Measurements from ENCODE around the gene CHST5. TPM values are rescaled to one million over a fixed set of nuclear protein-coding genes. Genes with fewer than 3 reads are reported as not detected.

CHST5 gene
- polyA plus RNA-seq (ENCODE audit: insufficient read depth in 1 of 5, insufficient read length in 5 of 5, low replicate concordance in 1 of 5), result 1 to 10 TPM in 1 of 5 donors, under 1 TPM in 4; 0.44 to 1.0 (median 0.67) TPM
- long read RNA-seq, donor 1, partial matches to known transcripts, result 0 of 2 reads
- long read RNA-seq, donor 1, other reads (novel, unspliced or antisense), result 0 of 2 reads
- long read RNA-seq, donor 2, result 0 reads
- long read RNA-seq, donor 3, result 0 reads
- long read RNA-seq, donor 4, result 0 reads
- long read RNA-seq, donor 5, result 0 reads
- long read RNA-seq, donor 6, partial matches to known transcripts, result 0 of 1 reads
- long read RNA-seq, donor 6, other reads (novel, unspliced or antisense), result 0 of 1 reads
- long read RNA-seq, donor 7, result 0 reads
- long read RNA-seq, donor 8, result 0 reads

- no peak for DNase-seq
Observed at GRCh38 chr16:75535901-75536300, at the start of gene CHST5. CHST5 (minus strand) TSS chr16:75536108; CDS start chr16:75530384, 5,724 bp downstream.

GRCh38 chr16:75584108-75584507, 48.2 kb upstream of the CHST5 start:
- no peak for DNase-seq

- no peak for DNase-seq
Observed at GRCh38 chr16:75579281-75579834, 43.5 kb upstream of the CHST5 start.

- no peak for DNase-seq
Observed at GRCh38 chr16:75578725-75579124, 42.8 kb upstream of the CHST5 start.

- no peak for DNase-seq
Observed at GRCh38 chr16:75578212-75578611, 42.3 kb upstream of the CHST5 start.

- no peak for DNase-seq
Observed at GRCh38 chr16:75576384-75576811, 40.5 kb upstream of the CHST5 start.

GRCh38 chr16:75575958-75576357, 40.0 kb upstream of the CHST5 start:
- no peak for DNase-seq

- no peak for DNase-seq
Observed at GRCh38 chr16:75573955-75574354, 38.0 kb upstream of the CHST5 start.

- DNase-seq, result no peak
Observed at GRCh38 chr16:75572864-75573542, 37.1 kb upstream of the CHST5 start.

- DNase-seq, result no peak
Observed at GRCh38 chr16:75570396-75571065, 34.6 kb upstream of the CHST5 start.

GRCh38 chr16:75567911-75568310, 32.0 kb upstream of the CHST5 start:
- no peak for DNase-seq

GRCh38 chr16:75566758-75567255, 30.9 kb upstream of the CHST5 start:
- DNase-seq, result no peak

- DNase-seq, result peak; percentile 89 to 90
Observed at GRCh38 chr16:75566040-75566757, 30.3 kb upstream of the CHST5 start, which contains the start of gene GABARAPL2. GABARAPL2 (plus strand) TSS chr16:75566379; CDS start chr16:75566487, 108 bp downstream.

- DNase-seq, result no peak
Observed at GRCh38 chr16:75565640-75566039, 29.7 kb upstream of the CHST5 start.

GRCh38 chr16:75559564-75560372, 23.9 kb upstream of the CHST5 start:
- DNase-seq, result no peak

GRCh38 chr16:75558846-75559401, 23.0 kb upstream of the CHST5 start:
- DNase-seq, result no peak

GRCh38 chr16:75556431-75556950, 20.6 kb upstream of the CHST5 start:
- no peak for DNase-seq

GRCh38 chr16:75555707-75556430, 20.0 kb upstream of the CHST5 start, which contains the start of gene TMEM231:
TMEM231 (minus strand) TSS chr16:75556252; CDS start chr16:75556209, 43 bp downstream.
- peak; percentile 90 to 93 for DNase-seq

- DNase-seq, result peak; percentile 85 to 88
Observed at GRCh38 chr16:75555213-75555706, 19.4 kb upstream of the CHST5 start.
